Measurements from ENCODE around the gene PIGR.

DNA sequence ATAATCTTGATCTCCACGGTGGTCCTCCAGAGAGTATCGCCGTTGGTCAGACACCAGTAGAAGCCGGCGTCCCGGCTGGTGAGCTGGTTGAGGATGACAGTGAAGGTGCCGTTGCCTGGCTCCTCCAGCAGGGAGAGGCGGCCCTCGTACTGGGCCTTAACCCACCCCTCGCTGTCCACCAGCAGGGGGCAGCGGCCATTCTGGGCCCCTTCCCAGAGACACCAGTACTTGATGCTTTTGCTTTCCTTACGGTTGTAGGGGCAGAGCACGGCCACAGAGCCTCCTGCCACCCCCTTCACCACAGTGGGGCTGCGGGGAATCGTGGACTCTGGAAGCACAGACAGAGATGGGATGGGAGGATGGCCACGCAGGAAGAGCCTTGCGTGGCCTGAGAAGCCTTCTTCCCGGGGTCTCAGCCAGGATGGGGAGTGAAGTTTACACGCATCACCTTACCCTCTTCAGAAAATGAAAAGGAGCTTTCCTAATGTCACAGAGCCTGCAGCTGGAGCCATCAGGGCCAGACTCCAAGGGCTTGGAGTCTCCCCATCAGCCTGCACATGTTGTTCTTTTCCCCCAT is 10.7 kb downstream of the PIGR start:
- no peak for TF ChIP-seq GATA2 (IDR thresholded peaks at IDR 0.05; ENCODE audit: low read depth, low read length)
- no peak for TF ChIP-seq GATA3 (IDR thresholded peaks at IDR 0.05; ENCODE audit: low read depth, low read length)
